Measurements from ENCODE around the gene PPWD1.

PPWD1 gene

GRCh38 chr5:65623482-65623881 lies 60.4 kb downstream of the PPWD1 start:
- no peak for DNase-seq (ENCODE audit: low read depth, low spot score)

GRCh38 chr5:65624025-65624570 lies 61.0 kb downstream of the PPWD1 start, which contains the start of gene TRIM23:
Gene TRIM23 (minus strand): TSS chr5:65624333. CDS start chr5:65624274, 59 bp downstream.
- peak; percentile 96 for DNase-seq (ENCODE audit: low read depth, low spot score)

GRCh38 chr5:65624571-65625555 lies 61.8 kb downstream of the PPWD1 start, which contains the start of the genes SHLD3 and TRAPPC13:
Gene SHLD3 (plus strand): TSS chr5:65625027. CDS start chr5:65629588, 4,561 bp downstream.
Gene TRAPPC13 (plus strand): TSS chr5:65625027. CDS start chr5:65625061, 34 bp downstream.
- peak; percentile 96 for DNase-seq (ENCODE audit: low read depth, low spot score)

- no peak for DNase-seq (ENCODE audit: low read depth, low spot score)
Observed at GRCh38 chr5:65625743-65626142, 62.6 kb downstream of the PPWD1 start.

- no peak for DNase-seq (ENCODE audit: low read depth, low spot score)
Observed at GRCh38 chr5:65630981-65631380, 67.9 kb downstream of the PPWD1 start.

Data from ELF-1 (cell line).